IMR-90 (cell line): Measurements from ENCODE around the gene TNP1. TPM values are rescaled to one million over a fixed set of nuclear protein-coding genes. Genes with fewer than 3 reads are reported as not detected.

ENCODE experiments used
- ATAC-seq: fragments of 200-7000 bp; cut with Tn5 transposase; 2 replicates; pipeline ENCODE4 v1.9.1; 2020; ENCODE audit warnings: low read depth, mild to moderate bottlenecking, moderate library complexity
- BruUV-seq: library from RNA; stranded (reverse); fragments of 400-500 nt; replicated peaks from 2 replicates; lab custom pipeline; 2021; lab: Mats Ljungman, UMichigan
- CTCF ChIA-PET: fragments of 300-600 bp; formaldehyde crosslinking; extraction: SDS; loops from one replicate; lab custom pipeline; 2021; ENCODE audit warnings: antibody characterized with exemption; lab: Yijun Ruan, JAX
- POLR2A ChIA-PET: fragments of 300-600 bp; sonication (Branson Sonifier 250); formaldehyde crosslinking; loops from one replicate; lab custom pipeline; 2022; ENCODE audit warnings: antibody characterized with exemption; ENCODE audit not compliant: unreplicated experiment; lab: Charles Lee
- DNase-seq: peaks from one replicate; pipeline ENCODE4 v3.0.0; 2013
- H2AFZ ChIP-seq: replicated peaks from 2 replicates; pipeline ENCODE3; 2013; ENCODE audit warnings: low read length, mild to moderate bottlenecking; ENCODE audit not compliant: poor library complexity
- H2AK5ac ChIP-seq: 2 replicates; pipeline ENCODE4 v1.6.1; 2013; ENCODE audit warnings: low read depth, low read length, inconsistent platforms
- H2AK9ac ChIP-seq: replicated peaks from 2 replicates; pipeline ENCODE3; 2013; ENCODE audit warnings: mild to moderate bottlenecking, low read depth, low read length, moderate library complexity; ENCODE audit not compliant: poor library complexity
- H2BK120ac ChIP-seq: 2 replicates; pipeline ENCODE4 v1.6.1; 2013; ENCODE audit warnings: low read depth, low read length, inconsistent platforms
- H2BK15ac ChIP-seq: 3 replicates; pipeline ENCODE4 v1.6.1; 2013; ENCODE audit warnings: low read depth, low read length, inconsistent platforms
- H2BK20ac ChIP-seq: 2 replicates; pipeline ENCODE4 v1.6.1; 2013; ENCODE audit warnings: low read depth, mild to moderate bottlenecking, inconsistent platforms, low read length, moderate library complexity
- H2BK5ac ChIP-seq: 2 replicates; pipeline ENCODE4 v1.6.1; 2013; ENCODE audit warnings: mild to moderate bottlenecking, low read depth, low read length, inconsistent platforms; ENCODE audit not compliant: poor library complexity, severe bottlenecking
- H3K14ac ChIP-seq: replicated peaks from 2 replicates; pipeline ENCODE4 v1.6.1; 2013; ENCODE audit warnings: low read depth, low read length, inconsistent platforms
- H3K18ac ChIP-seq: 2 replicates; pipeline ENCODE4 v1.6.1; 2013; ENCODE audit warnings: low read depth, low read length, control low read depth
- H3K23ac ChIP-seq: 2 replicates; pipeline ENCODE4 v1.6.1; 2013; ENCODE audit warnings: low read depth, low read length, inconsistent platforms
- H3K27ac ChIP-seq: 2 replicates; pipeline ENCODE4 v1.5.1; 2013; ENCODE audit warnings: mild to moderate bottlenecking, control low read depth, low read length; ENCODE audit not compliant: insufficient read depth
- H3K27me3 ChIP-seq: 2 replicates; pipeline ENCODE4 v1.6.1; 2013; ENCODE audit warnings: low read length; ENCODE audit not compliant: control insufficient read depth, insufficient read depth
- H3K36me3 ChIP-seq: 2 replicates; pipeline ENCODE4 v1.6.1; 2013; ENCODE audit warnings: low read length, mixed read lengths; ENCODE audit not compliant: control insufficient read depth, insufficient read depth
- H3K4ac ChIP-seq: 2 replicates; pipeline ENCODE4 v1.6.1; 2013; ENCODE audit warnings: low read depth, low read length, inconsistent platforms
- H3K4me1 ChIP-seq: 2 replicates; pipeline ENCODE4 v1.6.1; 2013; ENCODE audit warnings: low read length, mixed read lengths; ENCODE audit not compliant: control insufficient read depth, insufficient read depth
- H3K4me2 ChIP-seq: 2 replicates; pipeline ENCODE4 v1.6.1; 2013; ENCODE audit warnings: low read depth, mild to moderate bottlenecking, control low read depth, low read length, moderate library complexity
- H3K4me3 ChIP-seq: 2 replicates; pipeline ENCODE4 v1.5.1; 2013; ENCODE audit warnings: low read depth, mild to moderate bottlenecking, control low read depth, low read length, moderate library complexity; ENCODE audit not compliant: insufficient read depth
- H3K56ac ChIP-seq: 2 replicates; pipeline ENCODE4 v1.6.1; 2013; ENCODE audit warnings: low read length, inconsistent platforms; ENCODE audit not compliant: insufficient read depth; ENCODE audit errors: extremely low read depth
- H3K79me1 ChIP-seq, 2 experiments: 2 replicates each; pipeline ENCODE4 v1.6.1; 2013; ENCODE audit warnings: low read length in 2 of 2, inconsistent platforms in 1 of 2, low read depth in 1 of 2
- H3K9ac ChIP-seq: 2 replicates; pipeline ENCODE4 v1.6.1; 2013; ENCODE audit warnings: low read depth, low read length, control low read depth
- H3K9me1 ChIP-seq: 2 replicates; pipeline ENCODE4 v1.6.1; 2013; ENCODE audit warnings: low read length, inconsistent platforms; ENCODE audit not compliant: insufficient read depth
- H3K9me3 ChIP-seq: 2 replicates; pipeline ENCODE4 v1.6.1; 2013; ENCODE audit warnings: low read length; ENCODE audit not compliant: control insufficient read depth, insufficient read depth
- H4K20me1 ChIP-seq: 2 replicates; pipeline ENCODE4 v1.6.1; 2013; ENCODE audit warnings: low read length, inconsistent platforms; ENCODE audit not compliant: insufficient read depth
- H4K5ac ChIP-seq: 2 replicates; pipeline ENCODE4 v1.6.1; 2013; ENCODE audit warnings: mild to moderate bottlenecking, low read depth, low read length, control low read depth
- H4K8ac ChIP-seq, 2 experiments: 2 replicates each; pipeline ENCODE4 v1.6.1; 2013; ENCODE audit warnings: low read depth in 2 of 2, low read length in 2 of 2, control low read depth in 1 of 2, inconsistent platforms in 1 of 2
- H4K91ac ChIP-seq: 2 replicates; pipeline ENCODE4 v1.6.1; 2013; ENCODE audit warnings: low read depth, low read length, inconsistent platforms; ENCODE audit not compliant: insufficient read depth
- BHLHE40 ChIP-seq: fragments of 150-350 bp; IDR thresholded peaks from 2 replicates; pipeline ENCODE4 v1.6.1; 2016; ENCODE audit warnings: mild to moderate bottlenecking, low read depth, low read length
- CEBPB ChIP-seq: IDR thresholded peaks from 2 replicates; pipeline ENCODE4 v1.6.1; 2012; ENCODE audit warnings: low read depth, low read length, improper control_type of control experiment
- CHD1 ChIP-seq: IDR thresholded peaks from 2 replicates; pipeline ENCODE4 v1.6.1; 2012; ENCODE audit warnings: low read depth, low read length, improper control_type of control experiment
- ELK1 ChIP-seq: fragments of 150-350 bp; IDR thresholded peaks from 2 replicates; pipeline ENCODE4 v1.6.1; 2016; ENCODE audit warnings: low read depth, mild to moderate bottlenecking, low read length, moderate library complexity, borderline replicate concordance
- FOS ChIP-seq: fragments of 150-350 bp; IDR thresholded peaks from 2 replicates; pipeline ENCODE4 v1.6.1; 2016; ENCODE audit warnings: low read depth, low read length
- MAFK ChIP-seq: IDR thresholded peaks from 2 replicates; pipeline ENCODE4 v1.6.1; 2012; ENCODE audit warnings: low read depth, low read length, improper control_type of control experiment
- MAZ ChIP-seq: IDR thresholded peaks from 2 replicates; pipeline ENCODE4 v1.6.1; 2012; ENCODE audit warnings: low read depth, mild to moderate bottlenecking, low read length, improper control_type of control experiment, moderate library complexity, borderline replicate concordance
- MXI1 ChIP-seq: IDR thresholded peaks from 2 replicates; pipeline ENCODE4 v1.6.1; 2012; ENCODE audit warnings: low read depth, mild to moderate bottlenecking, low read length, moderate library complexity, borderline replicate concordance
- NFE2L2 ChIP-seq: fragments of 150-350 bp; IDR thresholded peaks from 2 replicates; pipeline ENCODE4 v1.6.1; 2016; ENCODE audit warnings: low read depth, mild to moderate bottlenecking, low read length
- POLR2A ChIP-seq: IDR thresholded peaks from 2 replicates; pipeline ENCODE4 v1.6.1; 2012; ENCODE audit warnings: mild to moderate bottlenecking, low read depth, low read length
- RAD21 ChIP-seq: IDR thresholded peaks from 2 replicates; pipeline ENCODE4 v1.6.1; 2012; ENCODE audit warnings: low read length, improper control_type of control experiment
- RCOR1 ChIP-seq: IDR thresholded peaks from 2 replicates; pipeline ENCODE4 v1.6.1; 2012; ENCODE audit warnings: mild to moderate bottlenecking, low read length, improper control_type of control experiment; ENCODE audit not compliant: insufficient replicate concordance
- RFX5 ChIP-seq: IDR thresholded peaks from 2 replicates; pipeline ENCODE4 v1.8.0; 2012; ENCODE audit warnings: low read depth, mild to moderate bottlenecking, low read length, moderate library complexity
- SMC3 ChIP-seq: fragments of 150-350 bp; IDR thresholded peaks from 2 replicates; pipeline ENCODE4 v1.6.1; 2016; ENCODE audit warnings: low read depth, mild to moderate bottlenecking, antibody characterized with exemption, low read length, moderate library complexity
- WGBS, 2 experiments: methylation state at CpG; one replicate each; pipeline versions ENCODE4 v1.1.5 to v1.1.7; 2013; ENCODE audit warnings: missing lambda C conversion rate in 2 of 2; ENCODE audit not compliant: insufficient read length in 1 of 2; ENCODE audit errors: extremely low coverage in 2 of 2; 5-methylcytosine and 5-hydroxymethylcytosine counted together
- dilution Hi-C: fragments of 300-500 bp; cut with HindIII; formaldehyde crosslinking; loops from one replicate; pipeline ENCODE4 v1.14.3; 2018; ENCODE audit warnings: low sequenced_read_pairs; ENCODE audit not compliant: unreplicated experiment
- in situ Hi-C: fragments of 300-500 bp; cut with MboI; formaldehyde crosslinking; loops from 3 replicates; pipeline ENCODE4 v1.14.3; 2019; ENCODE audit warnings: low sequenced_read_pairs, inconsistent platforms, mixed read lengths
- intact Hi-C: fragments of 100-400 bp; cut with micrococcal nuclease; formaldehyde crosslinking; loops from 2 replicates; pipeline ENCODE4 v1.10.0; 2022
- polyA plus RNA-seq, 3 experiments: library from polyadenylated mRNA; depleted of rRNA; stranded (reverse); fragments of >200 nt; gene quantifications; 2 replicates each; pipeline ENCODE4 v1.2.3, GENCODE V29; 2012; ENCODE audit warnings: low replicate concordance in 1 of 3
- total RNA-seq: library from RNA; depleted of rRNA; stranded (reverse); fragments of >200 nt; gene quantifications from 2 replicates; pipeline ENCODE4 v1.2.3, GENCODE V29; 2012
- TF ChIP-seq, protein P1 (sequence below): conservative IDR thresholded peaks from 2 replicates; pipeline ENCODE4 v1.5.1; 2012; ENCODE audit warnings: mild to moderate bottlenecking, low read depth, low read length, improper control_type of control experiment
- TF ChIP-seq, protein P2 (sequence below): fragments of 150-350 bp; IDR thresholded peaks from 2 replicates; pipeline ENCODE4 v1.6.1; 2017; ENCODE audit warnings: mild to moderate bottlenecking, antibody characterized with exemption, low read length, low read depth

Gene TNP1
- total and polyA plus RNA-seq, 2 of the 4 experiments (the other 2 are of a cell fraction) = not detected

- Histone ChIP-seq H3K9ac (no peak overlapping the region), H3K23ac (no peak overlapping the region), H4K5ac (no peak overlapping the region), H2BK15ac (no peak overlapping the region), H3K79me1 (no peaks in the 10 kb centered on the region), H3K36me3 (no peaks in the 10 kb centered on the region), H3K4me2 (no peak overlapping the region), H3K4me3 (no peak overlapping the region), H2AK9ac (no peak overlapping the region), H3K9me1 (0 out of 2 replicates have a peak, but pooled peaks cover 4% of the 10 kb centered on the region), H3K18ac (no peak overlapping the region), H2BK5ac (no peak overlapping the region), H3K56ac (no peak overlapping the region), H2AFZ (no peak overlapping the region), H3K9me3 (peaks cover 3% of the 10 kb centered on the region), H2BK120ac (no peak overlapping the region), H4K91ac (no peak overlapping the region), H3K4me1 (peaks cover 5% of the 10 kb centered on the region; the same call in 1 of the 2 replicates), H3K27ac (no peak overlapping the region), H2AK5ac (no peak overlapping the region), H4K20me1 (no peaks in the 10 kb centered on the region), H3K27me3 (no peaks in the 10 kb centered on the region), H3K14ac (no peak overlapping the region), H2BK20ac (no peak overlapping the region), H4K8ac (no peak overlapping the region), H3K4ac (no peak overlapping the region)
- intact Hi-C loops (no loop called here), in situ Hi-C loops (no loop called here), dilution Hi-C loops (no loop called here)
- WGBS, 2 experiments = 83% methylated on average over 1 of the region's 10 CpGs; no CpG with 5 or more reads in 1 of the 2 experiments
- DNase-seq = no peak
- BruUV-seq = no TSS peak
- ChIA-PET CTCF (no interaction called here), POLR2A (no interaction called here)
- ATAC-seq = no peak
- TF ChIP-seq RCOR1 (no peak), MAFK (no peak), MXI1 (no peak), MAZ (no peak), NFE2L2 (no peak), POLR2A (no peak), SMC3 (no peak), RAD21 (no peak), BHLHE40 (no peak), CHD1 (no peak), RFX5 (no peak), FOS (no peak), CEBPB (no peak), ELK1 (no peak)
- TF ChIP-seq, protein P1, sequence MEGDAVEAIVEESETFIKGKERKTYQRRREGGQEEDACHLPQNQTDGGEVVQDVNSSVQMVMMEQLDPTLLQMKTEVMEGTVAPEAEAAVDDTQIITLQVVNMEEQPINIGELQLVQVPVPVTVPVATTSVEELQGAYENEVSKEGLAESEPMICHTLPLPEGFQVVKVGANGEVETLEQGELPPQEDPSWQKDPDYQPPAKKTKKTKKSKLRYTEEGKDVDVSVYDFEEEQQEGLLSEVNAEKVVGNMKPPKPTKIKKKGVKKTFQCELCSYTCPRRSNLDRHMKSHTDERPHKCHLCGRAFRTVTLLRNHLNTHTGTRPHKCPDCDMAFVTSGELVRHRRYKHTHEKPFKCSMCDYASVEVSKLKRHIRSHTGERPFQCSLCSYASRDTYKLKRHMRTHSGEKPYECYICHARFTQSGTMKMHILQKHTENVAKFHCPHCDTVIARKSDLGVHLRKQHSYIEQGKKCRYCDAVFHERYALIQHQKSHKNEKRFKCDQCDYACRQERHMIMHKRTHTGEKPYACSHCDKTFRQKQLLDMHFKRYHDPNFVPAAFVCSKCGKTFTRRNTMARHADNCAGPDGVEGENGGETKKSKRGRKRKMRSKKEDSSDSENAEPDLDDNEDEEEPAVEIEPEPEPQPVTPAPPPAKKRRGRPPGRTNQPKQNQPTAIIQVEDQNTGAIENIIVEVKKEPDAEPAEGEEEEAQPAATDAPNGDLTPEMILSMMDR = no peak
- TF ChIP-seq, protein P2, sequence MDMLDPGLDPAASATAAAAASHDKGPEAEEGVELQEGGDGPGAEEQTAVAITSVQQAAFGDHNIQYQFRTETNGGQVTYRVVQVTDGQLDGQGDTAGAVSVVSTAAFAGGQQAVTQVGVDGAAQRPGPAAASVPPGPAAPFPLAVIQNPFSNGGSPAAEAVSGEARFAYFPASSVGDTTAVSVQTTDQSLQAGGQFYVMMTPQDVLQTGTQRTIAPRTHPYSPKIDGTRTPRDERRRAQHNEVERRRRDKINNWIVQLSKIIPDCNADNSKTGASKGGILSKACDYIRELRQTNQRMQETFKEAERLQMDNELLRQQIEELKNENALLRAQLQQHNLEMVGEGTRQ = no peak
These were observed 17.2 kb downstream of the TNP1 start for GRCh38 chr2:216842636-216843035.
